ENCODE results near the gene KCNK2. TPM values are rescaled to one million over a fixed set of nuclear protein-coding genes. Genes with fewer than 3 reads are reported as not detected.

KCNK2 gene
- total RNA-seq, 2 experiments from 2014 or later, result not detected

- peaks cover 27 to 50% of the 10 kb centered on the region in 2 experiments for H3K27me3 ChIP-seq (ENCODE audit: control insufficient read depth in 1 of 2, insufficient read depth in 2 of 2, low read length in 2 of 2)
- H3K27ac ChIP-seq (ENCODE audit: low read depth in 1 of 2, low read length in 2 of 2), result no peak overlapping the region
- H3K4me3 ChIP-seq (ENCODE audit: low read length), result no peak overlapping the region
- H3K9me3 Mint-ChIP-seq, result no peaks in the 10 kb centered on the region
- DNase-seq (no peak), ATAC-seq (ENCODE audit: poor library complexity) (no peak)
- intact Hi-C loops (cut with DNase I, micrococcal nuclease), result no loop called here
- ChIA-PET POLR2A (no interaction called here), CTCF (no interaction called here)
- no peak overlapping the region for H3K27ac Mint-ChIP-seq
- no peak for TF ChIP-seq CTCF (IDR thresholded peaks at IDR 0.05)
- peaks cover 75% of the 10 kb centered on the region for H3K27me3 Mint-ChIP-seq
- peaks cover 0 to 11% of the 10 kb centered on the region in 2 experiments for H3K9me3 ChIP-seq (ENCODE audit: control insufficient read depth in 1 of 2, insufficient read depth in 1 of 2, low read length in 2 of 2)
- H3K4me1 Mint-ChIP-seq (ENCODE audit: low read depth), result peaks cover 10% of the 10 kb centered on the region
- H3K4me3 Mint-ChIP-seq, result no peak overlapping the region
- H3K4me1 ChIP-seq (ENCODE audit: insufficient read depth, low read length), result no peaks in the 10 kb centered on the region
- H3K36me3 Mint-ChIP-seq (ENCODE audit: low read depth), result no peaks in the 10 kb centered on the region
- no peaks in the 10 kb centered on the region for H3K36me3 ChIP-seq (ENCODE audit: insufficient read depth, low read length)
These were observed 641 bp upstream of the KCNK2 start for GRCh38 chr1:215081661-215082531.

GRCh38 chr1:215083383-215083961 lies 935 bp downstream of the KCNK2 start:
- intact Hi-C loops (cut with DNase I, micrococcal nuclease), result no loop called here
- Histone ChIP-seq H3K4me3 (ENCODE audit: low read length) (no peak overlapping the region), H3K36me3 (ENCODE audit: insufficient read depth, low read length) (no peaks in the 10 kb centered on the region), H3K9me3 (ENCODE audit: control insufficient read depth in 1 of 2, insufficient read depth in 1 of 2, low read length in 2 of 2) (peaks cover 0 to 11% of the 10 kb centered on the region in 2 experiments), H3K27ac (ENCODE audit: low read depth in 1 of 2, low read length in 2 of 2) (no peak overlapping the region), H3K4me1 (ENCODE audit: insufficient read depth, low read length) (no peaks in the 10 kb centered on the region), H3K27me3 (ENCODE audit: control insufficient read depth in 1 of 2, insufficient read depth in 2 of 2, low read length in 2 of 2) (peaks cover 27 to 50% of the 10 kb centered on the region in 2 experiments)
- peaks cover 10% of the 10 kb centered on the region for H3K4me1 Mint-ChIP-seq (ENCODE audit: low read depth)
- no peak overlapping the region for H3K27ac Mint-ChIP-seq
- no peaks in the 10 kb centered on the region for H3K9me3 Mint-ChIP-seq
- no peak for TF ChIP-seq CTCF (IDR thresholded peaks at IDR 0.05)
- no peak for DNase-seq
- POLR2A ChIA-PET, result no interaction called here
- peaks cover 86% of the 10 kb centered on the region for H3K27me3 Mint-ChIP-seq
- H3K36me3 Mint-ChIP-seq (ENCODE audit: low read depth), result no peaks in the 10 kb centered on the region
- CTCF ChIA-PET, result no interaction called here
- no peak overlapping the region for H3K4me3 Mint-ChIP-seq
- no peak for ATAC-seq (ENCODE audit: poor library complexity)

- Histone ChIP-seq H3K27ac (ENCODE audit: low read depth in 1 of 2, low read length in 2 of 2) (no peak overlapping the region), H3K4me3 (ENCODE audit: low read length) (no peak overlapping the region), H3K36me3 (ENCODE audit: insufficient read depth, low read length) (no peaks in the 10 kb centered on the region), H3K27me3 (ENCODE audit: control insufficient read depth in 1 of 2, insufficient read depth in 2 of 2, low read length in 2 of 2) (peaks cover 27 to 50% of the 10 kb centered on the region in 2 experiments), H3K9me3 (ENCODE audit: control insufficient read depth in 1 of 2, insufficient read depth in 1 of 2, low read length in 2 of 2) (peaks cover 0 to 11% of the 10 kb centered on the region in 2 experiments), H3K4me1 (ENCODE audit: insufficient read depth, low read length) (no peaks in the 10 kb centered on the region)
- ChIA-PET POLR2A (no interaction called here), CTCF (no interaction called here)
- Mint-ChIP-seq H3K27me3 (peaks cover 86% of the 10 kb centered on the region), H3K4me1 (ENCODE audit: low read depth) (peaks cover 10% of the 10 kb centered on the region), H3K9me3 (no peaks in the 10 kb centered on the region), H3K36me3 (ENCODE audit: low read depth) (no peaks in the 10 kb centered on the region), H3K27ac (no peak overlapping the region), H3K4me3 (no peak overlapping the region)
- intact Hi-C loops (cut with DNase I, micrococcal nuclease), result no loop called here
- no peak for TF ChIP-seq CTCF (IDR thresholded peaks at IDR 0.05)
- DNase-seq (no peak), ATAC-seq (ENCODE audit: poor library complexity) (no peak)
These were observed 2.1 kb downstream of the KCNK2 start for GRCh38 chr1:215084621-215085020.
